HG02884 (cell line): ENCODE measurements around the gene RCBTB1.
"Not testable (repeated sequence)": the region's sequence is repeated elsewhere in the genome, so short reads cannot be mapped to it uniquely, and the experiment has no call there.

Experiments used
- ATAC-seq: cut with Tn5 transposase; IDR thresholded peaks from one replicate; pipeline ENCODE4 v1.9.1; 2021; ENCODE audit warnings: mild to moderate bottlenecking, moderate library complexity; ENCODE audit not compliant: unreplicated experiment

RCBTB1 gene

DNA sequence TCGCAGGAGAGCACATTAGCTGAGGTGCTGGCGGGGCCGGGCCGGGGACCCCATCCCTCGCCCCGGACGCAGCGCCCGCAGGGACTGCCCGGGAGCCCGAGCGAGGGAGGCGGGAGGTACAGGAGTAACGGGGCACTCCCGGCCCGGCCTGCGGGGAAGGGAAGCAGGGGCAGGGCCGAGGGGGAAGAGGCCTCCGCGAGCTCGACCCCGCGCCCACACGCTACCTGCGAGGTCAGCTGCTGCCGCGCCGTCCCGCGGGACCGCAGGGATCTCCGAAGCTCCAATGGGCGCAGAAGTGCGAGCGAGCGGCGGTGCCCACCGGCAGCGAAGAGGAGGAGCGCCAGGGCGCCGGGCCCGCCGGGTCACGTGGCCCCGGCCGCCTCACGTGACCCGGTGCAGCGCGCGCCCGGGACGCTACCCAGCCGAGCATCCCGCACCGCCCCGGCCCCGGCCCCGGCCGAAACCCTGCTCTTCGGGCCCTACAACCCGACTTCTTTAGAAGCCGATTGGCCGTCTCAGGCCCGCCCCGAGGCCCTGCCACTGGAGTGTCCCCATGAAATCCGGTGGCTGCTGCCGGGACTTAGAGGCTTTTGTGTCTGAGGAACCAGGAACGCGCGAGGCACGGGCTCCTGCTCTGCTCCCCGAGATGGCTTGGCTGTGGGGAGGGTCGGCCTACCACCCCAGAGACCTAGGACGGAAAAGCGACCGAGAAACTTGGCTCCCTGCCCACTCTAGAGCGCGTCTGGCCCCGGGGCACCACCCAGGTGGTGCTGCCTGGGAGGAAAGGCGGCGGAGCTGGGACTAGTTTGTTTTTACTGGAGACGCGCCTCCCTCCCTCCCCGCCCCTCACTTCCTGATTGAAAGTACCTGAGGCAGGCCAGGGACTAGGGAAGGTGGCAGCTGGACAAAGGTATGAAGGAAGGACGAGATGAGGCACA lies at the start of gene RCBTB1:
RCBTB1 (minus strand) TSS at position 339 of the 938 bp plus-strand sequence. CDS start 18,279 bp downstream, outside the sequence.
- peak; percentile 88 for ATAC-seq

- ATAC-seq = no peak
Observed at GRCh38 chr13:49633710-49634109, 48.4 kb upstream of the RCBTB1 start.

DNA sequence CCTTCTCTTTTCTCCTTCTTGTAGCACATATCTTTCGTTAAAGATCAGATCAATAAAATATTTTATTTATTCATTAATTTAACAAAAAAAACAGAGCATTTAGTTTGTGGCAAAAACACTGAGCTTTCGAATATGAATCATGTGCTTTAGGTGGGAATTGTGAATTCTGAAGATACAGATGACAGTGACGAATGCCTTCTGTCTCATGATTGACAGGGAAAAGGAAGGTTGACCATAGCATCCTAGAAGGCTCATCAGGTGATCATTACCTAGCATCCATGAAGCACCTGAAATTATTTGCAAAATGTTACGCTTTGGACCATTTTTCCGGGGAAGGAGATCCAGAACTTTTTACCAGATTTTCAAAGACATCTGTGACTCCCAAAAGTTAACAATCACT lies 46.8 kb upstream of the RCBTB1 start:
- ATAC-seq = no peak

- no peak for ATAC-seq
Observed at GRCh38 chr13:49630580-49630979, 45.2 kb upstream of the RCBTB1 start.

GRCh38 chr13:49629947-49630346 lies 44.6 kb upstream of the RCBTB1 start:
- no peak for ATAC-seq

- no peak for ATAC-seq
Observed at GRCh38 chr13:49629196-49629938, 44.0 kb upstream of the RCBTB1 start.

GRCh38 chr13:49627831-49628652 lies 42.7 kb upstream of the RCBTB1 start, which contains the start of gene ARL11:
Gene ARL11 (plus strand): TSS chr13:49628507. CDS start chr13:49630448, 1,941 bp downstream.
- ATAC-seq = peak; percentile 93

GRCh38 chr13:49625392-49626079 lies 40.2 kb upstream of the RCBTB1 start:
- no peak for ATAC-seq

DNA sequence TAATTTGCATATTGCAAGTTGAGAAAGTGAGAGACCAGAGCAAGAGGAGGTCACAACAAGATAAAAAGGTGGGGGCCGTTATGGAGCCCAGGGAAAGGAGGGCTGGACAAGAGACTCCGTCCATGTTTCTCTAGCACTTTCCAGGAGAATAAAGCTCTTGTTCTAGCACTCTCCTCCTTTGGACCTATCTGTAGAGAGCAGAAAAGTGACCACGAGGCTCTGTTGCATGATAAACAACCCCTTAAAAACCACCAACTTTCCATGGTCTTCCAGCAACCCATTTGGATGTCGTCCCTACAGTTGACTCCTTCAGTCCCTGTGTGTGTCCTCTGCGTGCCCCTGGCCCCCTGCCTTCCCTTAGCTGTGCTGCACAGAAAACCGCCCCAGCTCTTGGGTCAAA lies 38.9 kb upstream of the RCBTB1 start:
- ATAC-seq = no peak

DNA sequence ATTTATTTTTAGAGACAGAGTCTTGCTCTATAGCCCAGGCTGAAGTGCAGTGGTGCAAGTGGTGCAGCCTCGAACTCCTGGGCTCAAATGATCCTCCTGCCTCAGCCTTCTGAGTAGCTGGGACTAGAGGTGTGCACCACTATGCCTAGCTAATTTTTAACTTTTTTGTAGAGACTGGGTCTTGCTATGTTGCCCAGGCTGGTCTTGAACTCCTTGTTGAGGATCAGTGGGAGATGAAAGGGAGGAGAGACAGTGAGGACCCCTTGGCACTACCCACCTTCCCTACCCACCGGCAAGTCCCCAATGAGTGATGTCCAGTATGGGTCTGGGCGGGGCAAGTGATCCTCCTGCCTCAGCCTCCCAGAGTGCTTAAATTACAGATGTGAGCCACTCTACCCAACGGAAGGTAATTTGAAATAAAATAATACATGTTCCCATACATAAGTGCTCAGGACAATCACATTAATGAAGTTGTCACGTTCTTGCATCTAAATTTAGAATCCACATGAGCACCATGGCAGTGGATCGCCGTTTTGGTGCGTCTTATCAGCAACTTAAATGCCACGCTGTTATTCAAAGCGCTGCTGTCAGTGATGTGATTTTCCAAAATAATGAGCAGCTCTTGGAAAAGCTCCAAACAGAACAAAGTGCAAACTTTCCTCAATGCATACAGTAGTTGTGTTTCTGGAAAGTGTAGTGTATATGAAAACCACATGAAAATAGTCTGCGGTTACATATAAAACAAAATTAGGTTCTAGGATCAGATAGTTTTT lies 37.0 kb upstream of the RCBTB1 start:
- ATAC-seq = no peak

DNA sequence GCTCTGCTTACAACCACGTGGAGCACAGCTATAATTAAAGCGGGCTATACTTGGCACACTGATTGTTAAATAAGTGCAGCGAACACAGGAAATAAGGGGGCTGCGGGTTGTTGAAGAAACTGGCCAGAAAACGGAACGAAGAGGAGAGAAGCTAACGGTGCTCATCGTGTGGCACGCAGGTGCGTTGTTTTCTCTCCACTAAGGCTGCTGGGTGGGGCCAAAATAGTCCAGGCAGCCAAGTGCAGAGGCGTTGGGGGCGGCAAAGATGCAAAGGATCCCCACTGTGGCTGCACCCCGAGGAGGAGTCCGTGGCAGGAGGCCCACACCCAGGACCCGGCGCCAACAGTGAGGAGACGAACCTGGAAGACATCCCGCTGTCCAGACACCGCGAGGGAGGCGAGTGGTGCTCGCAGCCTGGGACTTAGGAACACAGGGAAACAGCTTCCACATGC lies 34.8 kb upstream of the RCBTB1 start:
- ATAC-seq = peak; percentile 77

DNA sequence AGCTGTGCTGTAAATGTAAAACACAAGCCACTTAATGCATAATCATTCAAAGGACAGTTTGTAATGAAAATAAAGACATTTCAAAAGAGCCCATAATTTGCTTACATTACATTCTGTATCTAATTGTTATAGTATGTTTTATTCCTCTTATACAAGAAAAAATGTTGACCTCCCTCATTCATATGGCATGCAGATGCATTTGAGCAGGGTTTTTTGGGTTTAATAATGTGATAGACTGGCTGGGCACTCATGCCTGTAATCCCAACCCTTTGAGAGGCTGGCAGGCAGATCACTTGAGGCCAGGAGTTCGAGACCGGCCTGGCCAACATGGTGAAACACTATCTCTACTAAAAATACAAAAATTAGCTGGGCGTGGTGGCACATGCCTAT lies 31.3 kb upstream of the RCBTB1 start:
- no peak for ATAC-seq

- ATAC-seq = no peak
Observed at GRCh38 chr13:49615836-49616675, 30.7 kb upstream of the RCBTB1 start.

DNA sequence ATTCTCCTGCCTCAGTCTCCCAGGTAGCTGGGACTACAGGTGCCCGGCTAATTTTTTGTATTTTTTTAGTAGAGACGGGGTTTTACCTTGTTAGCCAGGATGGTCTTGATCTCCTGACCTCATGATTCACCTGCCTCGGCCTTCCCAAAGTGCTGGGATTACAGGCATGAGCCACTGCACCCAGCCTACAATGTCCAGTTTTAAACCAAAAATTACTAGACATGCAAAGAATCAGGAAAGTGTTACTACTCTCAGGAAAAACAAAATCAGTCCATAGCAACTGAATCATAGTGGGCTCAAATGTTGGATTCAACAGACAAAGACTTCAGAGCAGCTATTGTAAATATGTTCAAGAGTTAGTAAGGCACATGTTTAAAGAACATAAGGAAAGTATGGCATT lies 26.7 kb upstream of the RCBTB1 start:
- ATAC-seq = not testable (repeated sequence)

DNA sequence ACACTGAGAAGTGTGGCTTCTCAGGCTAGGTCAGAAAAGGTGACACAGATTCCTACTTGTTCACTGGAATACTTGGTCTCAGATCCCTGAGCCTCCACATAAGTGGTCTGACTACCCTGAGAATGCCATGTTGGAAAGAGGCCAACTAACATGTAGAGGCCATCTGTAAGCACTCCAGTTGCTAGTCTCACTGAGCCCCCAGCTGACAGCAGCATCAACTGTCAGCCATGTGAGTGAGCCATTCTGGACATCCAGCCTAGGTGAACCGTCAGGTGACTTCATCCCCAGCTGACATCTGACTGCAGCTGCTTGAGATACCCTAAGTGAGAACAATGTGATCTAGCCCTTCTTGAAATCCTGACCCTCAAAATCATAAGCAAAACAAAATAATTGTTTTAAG lies 24.8 kb upstream of the RCBTB1 start:
- ATAC-seq = no peak

DNA sequence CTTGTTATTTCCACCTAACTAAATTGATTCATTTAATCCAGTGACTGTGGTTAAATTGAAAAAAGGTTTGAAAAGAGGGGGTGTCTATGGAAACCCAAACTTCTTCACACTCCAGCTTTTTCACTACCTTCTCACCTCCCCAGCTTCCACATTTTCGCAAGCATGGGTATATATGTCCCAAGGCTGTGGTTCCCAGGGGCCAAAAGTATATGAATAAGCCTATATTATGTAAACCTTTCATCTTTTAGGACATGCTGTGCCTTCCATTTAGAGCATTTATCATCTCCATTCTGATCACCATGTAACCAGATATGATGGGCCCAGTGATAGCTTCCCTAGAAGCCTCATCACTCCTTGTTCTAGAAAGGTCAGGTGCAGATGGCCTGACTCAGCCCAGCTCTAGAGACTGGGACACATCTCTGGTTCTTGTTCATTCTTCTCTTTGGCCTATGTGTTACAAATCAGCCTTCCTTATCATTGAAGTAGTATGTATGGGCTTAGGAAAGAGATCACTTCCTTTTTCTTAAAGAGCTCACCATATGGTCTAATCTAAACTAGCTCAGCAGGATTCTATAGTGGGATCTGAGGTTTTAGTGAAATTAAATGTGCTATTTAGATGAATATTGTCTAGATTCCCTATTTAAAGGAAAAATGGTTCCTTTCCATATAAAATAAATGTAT lies 23.4 kb upstream of the RCBTB1 start:
- no peak for ATAC-seq

GRCh38 chr13:49607761-49608160 lies 22.4 kb upstream of the RCBTB1 start:
- ATAC-seq = no peak
